Stomach (tissue), 9 donors: ENCODE data around the gene ALS2CL. TPM values are rescaled to one million over a fixed set of nuclear protein-coding genes. Genes with fewer than 3 reads are reported as not detected.
A peak's percentile ranks its signal among the peaks of the same experiment; 100 is the strongest.
"Not testable (repeated sequence)": the region's sequence is repeated elsewhere in the genome, so short reads cannot be mapped to it uniquely, and the experiment has no call there.

Experiments
- DNase-seq, 2 donors: peaks; one replicate each; pipeline versions ENCODE4 v3.0.0 to v3.0.0-alpha.2; 2013 to 2019
- H3K27ac ChIP-seq, 5 donors: fragments of 200-600 bp in 4 of 5; sonication (generic) in 4 of 5; one replicate each; pipeline ENCODE4 v1.5.1; 2013 to 2019; ENCODE audit warnings: mild to moderate bottlenecking in 1 of 5, moderate library complexity in 1 of 5
- H3K27me3 ChIP-seq, 3 donors: fragments of 200-600 bp; sonication (generic); one replicate each; pipeline ENCODE4 v1.5.1; 2017 to 2019; ENCODE audit warnings: mixed run types in 1 of 3
- H3K36me3 ChIP-seq, 4 donors: fragments of 200-600 bp; sonication (generic); 1 replicate in 3 of 4; 2 replicates in 1 of 4; pipeline ENCODE4 v1.5.1; 2016 to 2019
- H3K4me1 ChIP-seq, 4 donors: fragments of 200-600 bp; sonication (generic); one replicate each; pipeline ENCODE4 v1.5.1; 2016 to 2019
- H3K4me3 ChIP-seq, 4 donors: fragments of 200-600 bp; sonication (generic) in 3 of 4; one replicate each; pipeline ENCODE4 v1.5.1; 2016 to 2019; ENCODE audit warnings: mild to moderate bottlenecking in 1 of 4
- H3K9me3 ChIP-seq, 4 donors: fragments of 200-600 bp; sonication (generic); one replicate each; pipeline ENCODE4 v1.5.1; 2016 to 2019
- CTCF ChIP-seq, 7 experiments: fragments of 450-650 bp in 4 of 7; fragments of 200-600 bp in 3 of 7; sonication (generic) in 3 of 7; IDR thresholded peaks; one replicate each; pipeline ENCODE4 v1.5.1; 2016 to 2019; ENCODE audit warnings: antibody characterized with exemption in 7 of 7, control low read depth in 2 of 7, mild to moderate bottlenecking in 1 of 7
- EP300 ChIP-seq: sonication (generic); formaldehyde crosslinking; IDR thresholded peaks from one replicate; pipeline ENCODE4 v1.6.1; 2017; ENCODE audit warnings: antibody characterized with exemption
- POLR2A ChIP-seq, 4 donors: fragments of 450-650 bp; IDR thresholded peaks; one replicate each; pipeline ENCODE4 v1.6.1; 2016; ENCODE audit warnings: antibody characterized with exemption in 4 of 4, control low read depth in 2 of 4, mild to moderate bottlenecking in 1 of 4, moderate library complexity in 1 of 4
- POLR2AphosphoS5 ChIP-seq, 3 donors: sonication (generic); formaldehyde crosslinking; IDR thresholded peaks; one replicate each; pipeline ENCODE4 v1.6.1; 2016; ENCODE audit warnings: antibody characterized with exemption in 3 of 3
- WGBS, 5 donors: extraction: QIAGEN DNeasy Blood & Tissue Kit in 3 of 5; methylation state at CpG; one replicate each; pipeline versions ENCODE4 v1.1.5 to v1.1.7; 2013 to 2018; 5-methylcytosine and 5-hydroxymethylcytosine counted together
- intact Hi-C: fragments of 100-400 bp; cut with DNase I; formaldehyde crosslinking; loops from one replicate; pipeline ENCODE4 v1.15.1; 2023; ENCODE audit warnings: low total_unique reads
- polyA plus RNA-seq, 3 donors: library from polyadenylated mRNA; stranded (reverse); fragments of 200-250 nt; gene quantifications; one replicate each; pipeline ENCODE4 v1.2.3, GENCODE V29; 2013
- total RNA-seq, 5 donors: library from RNA; depleted of rRNA; stranded (reverse); fragments of >200 nt; gene quantifications; one replicate each; pipeline versions ENCODE4 v1.1.0 to v1.2.3, GENCODE V29; 2014 to 2016
- donor health status: healthy with polysubstance abuse.
- donor health status: Bipolar disorder and iron deficiency.
- donor health status: healthy.

ALS2CL gene
- total and polyA plus RNA-seq, 8 donors, result 5.3 to 107 (median 47.8) TPM

DNA sequence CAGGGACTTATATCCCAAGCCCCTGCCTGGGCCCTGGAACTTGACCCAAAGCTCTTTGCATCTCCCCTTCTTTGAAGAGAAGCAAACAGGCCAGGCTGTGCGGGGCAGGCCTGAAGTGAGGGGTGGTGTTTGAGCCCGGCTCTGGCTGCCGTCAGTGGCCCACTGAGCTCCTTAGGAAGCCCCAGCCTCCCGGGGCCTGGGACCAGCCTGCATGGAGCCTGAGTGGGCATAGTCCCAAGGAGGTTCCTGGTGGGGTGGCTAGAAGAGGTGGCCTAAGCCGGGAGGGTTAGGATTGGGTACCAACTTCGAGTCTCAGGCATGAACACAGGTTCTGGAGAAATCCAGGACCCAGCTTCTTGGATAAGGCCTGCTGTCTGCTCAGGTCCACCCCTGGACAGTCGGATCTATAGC is 14.1 kb upstream of the ALS2CL start:
- DNase-seq, result no peak
- WGBS, 5 donors, result 78 to 94% (median 86%) methylated on average over 5 to 7 of the region's 7 CpGs

GRCh38 chr3:46706771-46707582 is 13.5 kb upstream of the ALS2CL start:
- TF ChIP-seq CTCF (IDR thresholded peaks at IDR 0.05), result no peak
- TF ChIP-seq POLR2A (IDR thresholded peaks at IDR 0.05), result no peak
- TF ChIP-seq POLR2AphosphoS5 (IDR thresholded peaks at IDR 0.05), result no peak
- TF ChIP-seq EP300, result no peak
- no peaks in the 10 kb centered on the region for H3K36me3 ChIP-seq
- intact Hi-C loops, result loop anchor here (5.0 kb wide), 1 partner anchor 195 kb away; no protein-coding TSS in a partner anchor
- no peak for DNase-seq
- H3K4me1 ChIP-seq, result peaks cover 0 to 7% (median 0%) of the 10 kb centered on the region in 4 donors
- H3K27ac ChIP-seq, result no peak overlapping the region
- no peaks in the 10 kb centered on the region for H3K9me3 ChIP-seq
- H3K4me3 ChIP-seq, result no peak overlapping the region
- WGBS, 5 donors, result 58 to 67% (median 62%) methylated on average over 12 to 13 of the region's 13 CpGs
- peaks cover 0 to 10% (median 3%) of the 10 kb centered on the region in 3 donors for H3K27me3 ChIP-seq

More for the DNA sequence above, 14.1 kb upstream of the ALS2CL start:
- Histone ChIP-seq H3K27ac (no peak overlapping the region), H3K4me3 (no peak overlapping the region), H3K27me3 (peaks cover 0 to 4% (median 0%) of the 10 kb centered on the region in 3 donors), H3K4me1 (peaks cover 0 to 5% (median 0%) of the 10 kb centered on the region in 4 donors), H3K9me3 (no peaks in the 10 kb centered on the region), H3K36me3 (no peaks in the 10 kb centered on the region)
- intact Hi-C loops, result loop anchor here (5.0 kb wide), 1 partner anchor 195 kb away; no protein-coding TSS in a partner anchor
- TF ChIP-seq POLR2AphosphoS5 (IDR thresholded peaks at IDR 0.05) (no peak), EP300 (no peak), POLR2A (IDR thresholded peaks at IDR 0.05) (no peak)

DNA sequence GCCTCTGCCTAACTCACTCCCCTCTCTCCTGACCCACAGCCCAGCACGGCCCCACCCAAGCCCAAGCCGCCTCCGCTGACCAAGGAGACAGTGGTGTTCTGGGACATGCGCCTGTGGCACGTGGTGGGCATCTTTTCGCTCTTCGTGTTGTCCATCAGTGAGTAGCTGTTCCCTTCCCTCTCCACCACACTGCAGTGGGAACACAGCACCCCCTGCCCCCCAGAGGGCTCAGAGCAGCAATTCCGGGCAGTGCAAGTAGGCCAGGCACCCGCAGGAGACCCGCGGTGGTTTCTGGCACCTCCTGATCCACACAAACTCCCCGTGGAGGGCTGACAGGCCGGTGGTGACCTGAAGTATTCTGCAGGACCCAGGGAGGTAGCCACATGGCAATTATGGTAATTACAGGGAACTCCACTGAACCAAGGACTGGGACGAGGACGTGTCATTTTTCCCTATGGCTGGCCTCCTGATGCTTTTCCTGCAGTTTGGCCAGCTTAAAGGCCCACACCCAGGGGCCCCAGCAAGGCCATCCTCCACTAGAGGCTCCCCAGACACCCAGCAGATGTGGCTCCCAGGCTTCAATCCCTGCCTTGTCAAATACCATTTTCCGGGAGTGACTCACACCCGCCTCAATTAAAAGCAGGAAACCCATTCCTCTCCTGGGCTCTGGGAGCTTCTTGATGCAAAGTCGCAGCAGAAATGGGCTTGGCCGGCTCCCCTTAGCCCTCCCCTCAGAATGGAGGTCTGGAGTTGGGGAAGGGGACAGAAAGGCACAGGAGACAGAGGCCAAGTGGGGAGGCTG is 12.5 kb upstream of the ALS2CL start:
- Histone ChIP-seq H3K4me3 (no peak overlapping the region), H3K4me1 (peaks cover 7 to 17% (median 8%) of the 10 kb centered on the region in 4 donors), H3K27me3 (peaks cover 0 to 21% (median 13%) of the 10 kb centered on the region in 3 donors), H3K27ac (no peak overlapping the region), H3K36me3 (no peaks in the 10 kb centered on the region), H3K9me3 (no peaks in the 10 kb centered on the region)
- 65 to 79% (median 75%) methylated on average over 19 of the region's 19 CpGs for WGBS, 5 donors
- DNase-seq, result no peak
- intact Hi-C loops, result loop anchor here (5.0 kb wide), 1 partner anchor 196 kb away; no protein-coding TSS in a partner anchor
- no peak for TF ChIP-seq POLR2AphosphoS5 (IDR thresholded peaks at IDR 0.05)
- TF ChIP-seq EP300, result no peak
- TF ChIP-seq CTCF (IDR thresholded peaks at IDR 0.05), result no peak
- no peak for TF ChIP-seq POLR2A (IDR thresholded peaks at IDR 0.05)

DNA sequence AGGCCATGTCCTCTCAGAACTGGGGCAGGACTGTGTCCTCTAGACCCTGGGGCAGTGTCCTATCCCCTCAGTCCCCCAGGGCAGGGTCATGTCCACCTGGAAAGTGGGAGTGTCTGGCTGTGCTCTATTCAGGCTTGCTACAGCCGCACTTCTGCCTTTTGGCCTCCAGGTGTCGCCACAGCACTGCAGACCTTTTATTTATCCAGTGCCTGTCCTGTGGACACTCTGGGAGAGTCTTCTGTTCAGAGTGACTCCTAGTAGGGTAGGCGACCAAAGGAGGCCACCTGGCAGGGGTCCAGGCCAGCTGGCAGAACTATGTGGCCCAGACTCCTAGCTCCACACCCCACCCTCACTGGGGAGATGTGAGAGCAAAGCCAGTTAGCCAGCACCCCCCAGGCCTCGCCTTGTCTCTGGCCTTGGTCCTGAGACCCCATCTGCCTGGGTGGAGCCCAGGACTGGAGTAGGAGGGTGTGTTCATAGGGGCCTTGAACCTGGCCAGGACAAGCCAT is 11.6 kb upstream of the ALS2CL start:
- intact Hi-C loops, result loop anchor here (5.0 kb wide), 1 partner anchor 197 kb away; no protein-coding TSS in a partner anchor
- Histone ChIP-seq H3K4me3 (no peak overlapping the region), H3K4me1 (peaks cover 13 to 26% (median 16%) of the 10 kb centered on the region in 4 donors), H3K27ac (no peak overlapping the region), H3K27me3 (peaks cover 0 to 26% (median 17%) of the 10 kb centered on the region in 3 donors), H3K9me3 (no peaks in the 10 kb centered on the region), H3K36me3 (no peaks in the 10 kb centered on the region)
- DNase-seq, result peak; percentile 80 to 88
- TF ChIP-seq CTCF (IDR thresholded peaks at IDR 0.05), result peak in 5 of 7 experiments; percentile 91 to 98 (median 96)
- no peak for TF ChIP-seq POLR2AphosphoS5 (IDR thresholded peaks at IDR 0.05)
- WGBS, 5 donors, result 19 to 25% (median 21%) methylated on average over 4 of the region's 4 CpGs

DNA sequence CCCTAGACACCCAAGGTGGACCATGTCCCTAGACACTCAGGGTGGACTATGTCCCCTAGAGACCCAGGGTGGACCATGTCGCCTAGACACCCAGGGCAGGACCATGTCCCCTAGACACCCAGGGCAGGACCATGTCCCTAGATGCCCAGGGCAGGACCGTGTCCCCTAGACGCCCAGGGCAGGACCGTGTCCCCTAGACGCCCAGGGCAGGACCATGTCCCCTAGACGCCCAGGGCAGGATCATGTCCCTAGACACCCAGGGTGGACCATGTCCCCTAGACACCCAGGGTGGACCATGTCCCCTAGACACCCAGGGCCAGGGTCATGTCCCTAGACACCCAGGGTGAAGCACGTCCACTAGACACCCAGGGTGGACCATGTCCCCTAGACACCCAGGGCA is 10.9 kb upstream of the ALS2CL start:
- H3K4me3 ChIP-seq, H3K9me3 ChIP-seq, H3K27ac ChIP-seq, H3K36me3 ChIP-seq, intact Hi-C loops, DNase-seq: not testable (repeated sequence)
- Histone ChIP-seq H3K27me3 (peaks cover 0 to 26% (median 17%) of the 10 kb centered on the region in 3 donors), H3K4me1 (peaks cover 18 to 33% (median 23%) of the 10 kb centered on the region in 4 donors)
- 49 to 80% (median 50%) methylated on average over 1 to 7 of the region's 7 CpGs for WGBS, 5 donors
